GM19025 (cell line): ENCODE results near the gene IL16.

Experiments
- ATAC-seq: cut with Tn5 transposase; IDR thresholded peaks from one replicate; pipeline ENCODE4 v1.9.1; 2021; ENCODE audit warnings: mild to moderate bottlenecking, low read depth, moderate library complexity; ENCODE audit not compliant: unreplicated experiment

The IL16 gene

DNA sequence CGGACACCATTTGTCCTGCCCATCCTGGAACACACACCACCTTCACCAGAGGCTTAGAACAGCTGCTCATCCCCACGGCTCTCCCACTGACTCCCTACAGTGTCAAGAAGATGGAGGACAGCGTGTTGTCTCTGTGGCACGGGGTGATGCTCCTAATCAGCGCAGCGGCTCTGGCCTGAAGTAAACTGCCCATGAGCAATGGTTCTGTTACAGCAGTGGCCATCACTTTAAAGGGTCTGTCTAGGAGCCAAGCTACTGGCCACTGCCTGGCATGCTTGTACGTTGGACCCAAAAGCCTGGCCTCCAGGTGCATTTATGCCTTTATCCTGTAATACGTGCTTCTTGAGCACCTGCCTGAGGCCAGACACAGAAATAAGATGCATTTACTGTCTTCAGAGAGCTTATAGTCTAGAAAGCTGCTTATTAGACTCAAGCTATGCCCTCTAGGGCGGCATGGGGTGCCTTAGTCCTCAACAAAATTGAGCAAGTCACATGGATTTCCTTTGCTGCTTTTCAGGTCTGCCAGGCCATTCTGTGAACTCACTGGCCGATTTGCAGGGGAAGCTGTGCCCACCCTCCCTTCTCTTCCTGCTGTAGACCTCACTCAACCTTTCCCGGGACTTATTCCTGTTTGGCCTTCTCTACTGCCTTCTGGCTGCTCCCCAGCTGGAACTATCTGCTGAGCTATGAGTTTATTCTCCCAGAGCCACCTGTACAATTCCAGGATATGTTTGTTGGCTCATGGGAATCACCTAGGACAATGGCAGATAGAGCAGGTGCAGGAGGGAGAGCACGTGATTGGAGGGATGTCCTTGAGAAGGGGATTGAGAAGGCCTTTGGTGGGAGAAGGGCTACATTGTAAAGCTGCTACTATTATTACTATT is 75.3 kb downstream of the IL16 start:
- no peak for ATAC-seq

- no peak for ATAC-seq
Measured at GRCh38 chr15:81273200-81273599, 76.5 kb downstream of the IL16 start.

DNA sequence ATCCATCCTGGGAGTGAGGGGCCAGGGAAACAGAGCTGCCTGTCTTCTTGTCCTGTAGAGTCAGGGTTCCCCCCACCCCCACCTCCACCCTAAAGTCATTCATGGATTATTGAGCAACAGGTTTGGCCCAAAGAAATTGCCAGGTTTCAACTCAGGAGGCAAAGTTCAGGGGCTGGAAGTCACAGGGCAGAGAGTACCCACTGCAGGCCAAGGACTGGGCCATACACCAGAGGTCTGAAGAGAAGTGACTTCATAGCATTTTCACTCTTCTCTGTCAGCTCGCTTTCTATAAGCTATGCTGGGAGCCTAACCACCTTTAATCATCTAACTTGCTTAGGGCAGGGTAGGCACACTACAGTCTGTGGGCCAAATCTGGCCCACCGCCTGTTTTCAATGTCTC is 77.2 kb downstream of the IL16 start:
- no peak for ATAC-seq

DNA sequence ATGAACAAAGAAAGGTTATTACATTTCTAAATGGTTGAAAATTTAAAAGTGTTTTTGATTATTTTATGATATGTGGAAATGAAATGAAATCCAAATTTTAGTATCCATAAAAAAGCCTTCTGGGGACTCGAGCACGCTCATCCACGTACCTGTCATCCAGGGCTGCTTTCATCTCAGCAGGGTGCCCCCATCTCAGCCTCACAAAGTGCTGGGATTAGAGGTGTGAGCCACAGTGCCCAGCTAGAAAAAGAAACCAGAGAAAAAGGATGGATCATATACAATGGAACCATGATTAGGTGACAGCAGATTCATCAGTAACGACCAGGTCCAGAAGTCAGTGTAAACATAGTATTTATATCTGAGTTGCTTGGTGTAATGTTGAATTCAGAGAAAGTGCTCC is 77.6 kb downstream of the IL16 start:
- ATAC-seq, result no peak

GRCh38 chr15:81274931-81275707 is 78.4 kb downstream of the IL16 start:
- no peak for ATAC-seq

- ATAC-seq, result no peak
Measured at GRCh38 chr15:81275711-81276392, 79.2 kb downstream of the IL16 start.

DNA sequence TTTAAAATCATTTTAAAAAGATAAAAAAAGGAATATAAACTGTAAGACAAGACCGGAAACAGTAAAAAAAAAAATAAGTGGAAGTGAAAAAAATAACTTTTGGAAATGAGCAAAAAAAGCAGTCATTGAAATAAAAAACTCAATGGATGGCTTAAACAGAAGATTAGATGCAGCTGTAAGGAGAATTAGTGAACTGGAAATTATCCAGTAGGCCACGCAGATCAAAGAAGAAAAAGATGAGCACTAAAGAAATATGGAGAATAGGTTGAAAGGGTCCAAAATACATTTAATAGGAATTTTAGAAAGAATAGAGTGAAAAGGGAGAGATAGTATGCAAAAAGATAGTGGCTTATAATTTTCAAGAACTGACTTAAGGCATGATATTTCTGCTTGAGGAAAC is 80.3 kb downstream of the IL16 start:
- ATAC-seq, result no peak

DNA sequence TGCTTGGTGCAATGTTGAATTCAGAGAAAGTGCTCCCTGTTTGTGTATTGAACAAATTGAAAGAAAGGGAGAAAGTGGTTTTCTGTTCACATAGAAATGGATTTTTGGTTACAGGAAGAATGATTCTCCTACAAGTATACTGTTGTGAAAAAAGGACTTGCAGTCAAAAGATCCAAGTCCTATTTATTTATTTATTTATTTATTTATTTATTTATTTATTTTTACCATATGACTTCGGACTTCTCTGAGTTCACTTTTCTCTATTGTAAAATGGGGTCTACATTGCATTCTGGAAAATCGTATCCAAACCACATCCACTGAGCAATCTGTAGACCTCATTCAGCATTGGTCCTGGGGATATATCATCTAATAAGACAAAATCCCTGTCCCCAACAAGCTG is 81.2 kb downstream of the IL16 start:
- no peak for ATAC-seq

GRCh38 chr15:81278306-81279029 is 81.8 kb downstream of the IL16 start:
- ATAC-seq, result no peak

DNA sequence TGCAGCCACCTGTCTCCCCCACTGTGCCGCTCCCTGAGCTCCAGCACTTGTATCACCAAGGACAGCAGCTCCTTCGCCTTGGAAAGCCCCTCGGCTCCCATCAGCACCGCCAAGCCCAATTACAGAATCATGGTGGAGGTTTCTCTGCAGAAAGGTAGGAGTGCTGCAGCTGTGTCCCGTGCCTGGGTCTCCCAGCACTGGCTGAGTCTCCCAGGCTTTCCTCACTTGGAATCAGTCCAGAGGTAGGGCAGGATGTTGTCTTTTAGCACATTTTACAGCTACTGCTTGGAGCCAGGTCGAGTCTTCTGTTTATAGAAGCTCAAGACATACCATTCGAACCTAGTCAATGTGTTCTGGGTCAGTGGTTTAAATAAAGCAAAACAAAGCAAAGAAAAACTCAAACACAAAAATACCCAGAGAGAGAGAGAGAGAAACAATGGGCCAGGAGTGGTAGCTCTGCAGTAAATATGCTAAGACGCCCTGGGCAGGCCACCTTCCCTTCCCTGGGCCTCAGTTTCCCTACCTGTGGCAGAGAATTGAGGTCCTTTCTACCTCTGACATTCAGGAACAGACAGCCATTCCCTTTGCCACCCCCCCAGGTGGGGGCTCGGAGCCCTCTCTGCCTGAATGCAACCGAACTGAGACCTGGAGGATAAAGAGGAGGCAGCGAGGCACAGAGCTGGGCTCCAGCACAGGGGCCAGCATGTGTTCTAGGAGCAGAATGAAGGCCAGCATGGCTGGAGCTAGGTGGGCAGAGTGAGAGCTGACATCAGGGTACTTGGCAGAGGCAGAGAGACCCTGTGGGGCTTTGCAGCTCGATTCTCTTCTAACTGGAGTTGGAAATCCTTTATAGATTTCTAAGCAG is 83.2 kb downstream of the IL16 start:
- no peak for ATAC-seq

DNA sequence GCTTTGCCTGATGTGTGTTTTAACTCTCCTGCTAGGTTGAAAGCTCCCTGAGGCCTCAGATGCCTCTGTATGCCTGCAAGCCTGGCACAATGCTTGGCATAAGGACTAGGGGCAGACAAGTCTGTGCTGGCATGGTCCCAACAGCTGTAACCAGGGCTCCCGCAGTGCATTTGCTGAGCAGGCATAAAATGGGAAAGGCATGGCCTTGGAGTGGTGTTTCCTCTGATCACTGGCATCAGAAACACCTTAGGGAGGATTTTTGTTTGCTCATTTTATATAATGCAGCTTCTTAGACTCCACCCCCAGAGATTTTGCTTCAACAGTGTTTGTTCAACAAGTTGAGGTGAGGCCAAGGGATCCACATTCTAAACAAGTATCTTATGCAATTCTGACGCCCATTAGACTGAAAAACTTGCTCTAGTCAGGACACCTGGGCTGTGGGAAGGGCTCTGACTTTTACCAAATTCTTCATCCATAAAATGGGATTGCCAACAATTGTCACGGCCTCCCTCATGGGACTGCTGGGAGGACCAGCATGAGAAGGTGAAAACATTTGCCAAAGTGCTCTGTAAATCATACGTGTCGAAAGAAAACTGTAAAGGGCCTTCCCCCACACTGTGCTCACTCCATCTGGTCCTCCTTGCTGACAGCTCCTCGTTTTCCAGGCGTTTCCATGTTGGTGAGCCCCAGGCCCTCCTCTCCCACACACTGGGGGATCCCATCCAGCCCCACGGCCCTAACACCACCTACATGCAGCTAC is 84.2 kb downstream of the IL16 start:
- ATAC-seq, result no peak

DNA sequence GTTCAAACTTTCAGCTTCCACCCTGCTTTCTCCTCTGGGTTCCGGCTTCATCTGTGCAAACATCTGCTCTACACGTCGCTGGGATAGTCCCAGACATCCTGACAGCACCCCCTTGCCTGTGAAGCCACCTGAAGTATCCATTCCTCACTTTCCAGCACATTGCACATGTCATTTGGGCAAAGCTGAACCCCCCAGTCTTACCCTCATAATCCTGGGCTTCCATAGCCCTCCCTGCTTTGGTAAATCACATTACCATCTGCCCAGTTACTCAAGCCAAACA is 84.7 kb downstream of the IL16 start:
- ATAC-seq, result no peak

- no peak for ATAC-seq
Measured at GRCh38 chr15:81281766-81282605, 85.3 kb downstream of the IL16 start.

DNA sequence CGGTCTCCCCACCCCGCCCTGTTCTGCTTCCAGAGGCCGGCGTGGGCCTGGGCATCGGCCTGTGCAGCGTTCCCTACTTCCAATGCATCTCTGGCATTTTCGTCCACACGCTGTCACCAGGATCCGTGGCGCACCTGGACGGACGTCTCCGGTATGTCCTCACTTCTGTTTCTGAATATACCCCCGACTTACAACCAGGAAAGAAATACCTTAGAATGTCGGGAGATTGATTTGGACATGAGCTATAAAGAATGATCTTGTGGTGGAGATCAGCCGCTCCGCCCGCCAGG is 85.9 kb downstream of the IL16 start:
- no peak for ATAC-seq

GRCh38 chr15:81282911-81283310 is 86.2 kb downstream of the IL16 start:
- no peak for ATAC-seq

- no peak for ATAC-seq
Measured at GRCh38 chr15:81284256-81285031, 87.8 kb downstream of the IL16 start.

GRCh38 chr15:81285461-81285860 is 88.8 kb downstream of the IL16 start:
- ATAC-seq, result no peak

DNA sequence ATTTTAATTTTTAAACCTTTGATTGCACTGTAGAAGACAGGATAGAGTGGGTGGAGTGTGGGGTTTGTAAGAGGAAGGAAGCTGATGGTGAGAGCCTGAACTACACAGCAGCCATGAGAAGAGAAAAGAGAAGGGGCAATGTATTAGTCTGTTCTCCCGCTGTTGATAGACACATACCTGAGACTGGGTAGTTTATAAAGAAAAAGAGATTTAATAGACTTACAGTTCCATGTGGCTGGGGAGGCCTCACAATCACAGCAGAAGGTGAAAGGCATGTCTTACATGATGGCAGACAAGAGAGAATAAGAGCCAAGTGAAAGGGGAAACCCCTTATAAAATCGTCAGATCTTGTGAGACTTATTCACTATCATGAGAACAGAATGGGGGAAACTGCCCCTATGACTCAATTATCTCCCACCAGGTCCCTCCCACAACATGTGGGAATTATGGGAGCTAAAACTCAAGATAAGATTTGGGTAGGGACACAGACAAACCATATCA is 90.0 kb downstream of the IL16 start:
- ATAC-seq, result no peak
